Fibroblast of the aortic adventitia (primary cell): Measurements from ENCODE around the gene GALNT6. TPM values are rescaled to one million over a fixed set of nuclear protein-coding genes. Genes with fewer than 3 reads are reported as not detected.

Experiments
- DNase-seq: peaks from one replicate; pipeline ENCODE4 v3.0.0-alpha.2; 2010; ENCODE audit warnings: low read depth
- H3K4me3 ChIP-seq: 2 replicates; pipeline ENCODE4 v1.5.1; 2011; ENCODE audit warnings: low read depth, mild to moderate bottlenecking, control low read depth, low read length, moderate library complexity
- CTCF ChIP-seq: IDR thresholded peaks from 2 replicates; pipeline ENCODE4 v1.5.1; 2011; ENCODE audit warnings: mild to moderate bottlenecking, low read length, control low read depth, inconsistent platforms; ENCODE audit not compliant: insufficient read depth
- total RNA-seq: library from RNA; depleted of rRNA; stranded (reverse); fragments of >200 nt; gene quantifications from 2 replicates; pipeline ENCODE4 v1.2.3, GENCODE V29; 2012; ENCODE audit warnings: low replicate concordance

The GALNT6 gene
- total RNA-seq, 1 donor = 22.1 TPM

- TF ChIP-seq CTCF = no peak
- H3K4me3 ChIP-seq = no peak overlapping the region
- DNase-seq = no peak
Observed at GRCh38 chr12:51348116-51348515, 43.1 kb downstream of the GALNT6 start.

- TF ChIP-seq CTCF = no peak
- no peak within 1 kb of the TSS for H3K4me3 ChIP-seq
- DNase-seq = peak; percentile 30
Observed at GRCh38 chr12:51346581-51346980, 44.6 kb downstream of the GALNT6 start, which contains the start of gene CELA1. Gene CELA1, minus strand, starts transcription at chr12:51346679. Its CDS starts 41 bp downstream, at chr12:51346638.

GRCh38 chr12:51345681-51346080 lies 45.5 kb downstream of the GALNT6 start:
- DNase-seq = peak; percentile 31
- no peak for TF ChIP-seq CTCF
- no peak overlapping the region for H3K4me3 ChIP-seq

- TF ChIP-seq CTCF = no peak
- no peak overlapping the region for H3K4me3 ChIP-seq
- no peak for DNase-seq
Observed at GRCh38 chr12:51343201-51343600, 48.0 kb downstream of the GALNT6 start.

- no peak for DNase-seq
- TF ChIP-seq CTCF = no peak
- no peak overlapping the region for H3K4me3 ChIP-seq
Observed at GRCh38 chr12:51342416-51342815, 48.8 kb downstream of the GALNT6 start.

- TF ChIP-seq CTCF = peak; percentile 99
- peak overlapping the region; percentile 44 for H3K4me3 ChIP-seq
- peak; percentile 84 for DNase-seq
Observed at GRCh38 chr12:51341251-51342007, 49.8 kb downstream of the GALNT6 start.
